Measurements from ENCODE around the gene FAM98B. TPM values are rescaled to one million over a fixed set of nuclear protein-coding genes. Genes with fewer than 3 reads are reported as not detected.

Gene FAM98B
- total and polyA plus RNA-seq, 2 of the 8 experiments (the other 6 are each of a cell fraction or from before 2014, with no cell fraction given): 5.9 to 48.4 TPM

GRCh38 chr15:38536201-38536676 is 82.3 kb downstream of the FAM98B start:
- H3K56ac ChIP-seq (replicated peaks; ENCODE audit: insufficient read length, low read depth, low read length): no peak overlapping the region
- H2BK12ac ChIP-seq (ENCODE audit: low read depth, low read length): no peak overlapping the region
- no peak overlapping the region for H2BK20ac ChIP-seq (ENCODE audit: low read length)
- H2AK5ac ChIP-seq (ENCODE audit: low read depth, low read length): no peak overlapping the region
- H4K91ac ChIP-seq (replicated peaks; ENCODE audit: insufficient read length, low read length): no peak overlapping the region
- no peak overlapping the region for H4K8ac ChIP-seq (ENCODE audit: extremely low read depth, insufficient read depth, low read length)
- H3K27ac ChIP-seq (ENCODE audit: low read depth, low read length): no peak overlapping the region
- no peaks in the 10 kb centered on the region for H3K9me3 ChIP-seq (ENCODE audit: insufficient read depth in 2 of 2, low read depth in 1 of 2, low read length in 1 of 2)
- H3K18ac ChIP-seq (ENCODE audit: extremely low read depth, low read length): no peak overlapping the region
- no peak overlapping the region for H2BK5ac ChIP-seq (ENCODE audit: low read depth, low read length)
- WGBS, 2 experiments (ENCODE audit: extremely low coverage in 1 of 2, insufficient coverage in 1 of 2, insufficient read length in 1 of 2, insufficient replicate concordance in 2 of 2, low coverage in 1 of 2, low lambda C conversion rate in 2 of 2, missing lambda C conversion rate in 1 of 2): 93% methylated on average over 3 of the region's 3 CpGs; no CpG with 5 or more reads in 1 of the 2 experiments
- POLR2A ChIA-PET (ENCODE audit: partially characterized antibody): no interaction called here
- H3K14ac ChIP-seq (ENCODE audit: insufficient read length): no peak overlapping the region
- no peaks in the 10 kb centered on the region for H3K36me3 ChIP-seq (ENCODE audit: control insufficient read depth in 2 of 4, insufficient read depth in 4 of 4, low read length in 3 of 4)
- FAIRE-seq (no peak), DNase-seq (ENCODE audit: low read depth in 1 of 2, low spot score in 2 of 2) (no peak)
- no peak overlapping the region for H4K5ac ChIP-seq (ENCODE audit: insufficient read length, low read depth, low read length)
- CTCF ChIA-PET (ENCODE audit: partially characterized antibody): interaction anchor here (1.2 to 3.6 kb wide), 2 partner anchors 27 to 147 kb away, joined by 3 to 18 read pairs; partner anchors contain the start of gene RASGRP1
- peaks cover 0 to 3% (median 0%) of the 10 kb centered on the region in 4 experiments; a peak in 1 of 7 replicates for H3K4me1 ChIP-seq (replicated peaks in 1 of 4; ENCODE audit: control insufficient read depth in 3 of 4, insufficient read depth in 4 of 4, low read length in 3 of 4)
- H3K79me2 ChIP-seq (ENCODE audit: control insufficient read depth in 1 of 2, insufficient read depth in 2 of 2, low read length in 2 of 2): no peaks in the 10 kb centered on the region
- no peak overlapping the region for H3K4ac ChIP-seq (replicated peaks; ENCODE audit: insufficient read length, low read depth, low read length)
- H2BK15ac ChIP-seq (ENCODE audit: low read length): no peak overlapping the region
- no peaks in the 10 kb centered on the region for H3K23me2 ChIP-seq (ENCODE audit: low read depth, low read length)
- no peak overlapping the region for H3K4me3 ChIP-seq (ENCODE audit: extremely low read depth in 1 of 4, insufficient read depth in 2 of 4, low read depth in 3 of 4, low read length in 4 of 4)
- H3K27me3 ChIP-seq (replicated peaks in 1 of 4; ENCODE audit: control insufficient read depth in 3 of 4, extremely low read depth in 1 of 4, insufficient read depth in 3 of 4, low read length in 3 of 4): no peaks in the 10 kb centered on the region
- no peak overlapping the region for H3K4me2 ChIP-seq (ENCODE audit: insufficient read depth in 1 of 2, low read depth in 2 of 2, low read length in 2 of 2)
- H3K23ac ChIP-seq (ENCODE audit: insufficient read length): no peak overlapping the region
- H4K20me1 ChIP-seq (replicated peaks in 1 of 2; ENCODE audit: control insufficient read depth in 1 of 2, insufficient read depth in 2 of 2, low read length in 2 of 2): no peaks in the 10 kb centered on the region
- H2BK120ac ChIP-seq (replicated peaks; ENCODE audit: low read depth, low read length): no peak overlapping the region
- H3K79me1 ChIP-seq (ENCODE audit: low read depth, low read length): no peaks in the 10 kb centered on the region
- H2AFZ ChIP-seq (ENCODE audit: low read length): no peak overlapping the region
- no peak overlapping the region for H3K9ac ChIP-seq (replicated peaks in 1 of 4; ENCODE audit: extremely low read depth in 1 of 4, low read depth in 3 of 4, low read length in 3 of 4)
- TF ChIP-seq CHD2 (IDR thresholded peaks at IDR 0.05; ENCODE audit: low read length): no peak
